ENCODE measurements around the gene NGEF.

DNA sequence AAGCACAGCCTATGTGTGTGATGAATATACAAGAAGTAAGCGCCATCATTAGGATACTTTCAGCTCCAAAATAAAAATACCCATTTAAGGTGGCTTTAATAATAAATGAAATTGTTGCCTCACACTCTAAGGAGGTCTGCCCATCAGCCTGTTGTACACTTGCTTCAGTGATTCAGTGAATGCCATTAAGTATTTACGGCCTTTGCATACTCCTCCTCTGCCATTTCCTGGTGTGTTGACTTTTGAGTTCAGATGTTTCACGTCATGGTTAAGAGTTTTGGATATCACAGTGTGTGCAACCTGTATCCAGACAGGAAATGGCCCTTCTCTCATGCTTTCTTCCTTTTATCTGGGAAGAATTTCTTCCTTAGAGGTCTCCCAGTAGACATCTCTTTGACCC lies 181.6 kb downstream of the NGEF start:
- TF ChIP-seq, protein P1, sequence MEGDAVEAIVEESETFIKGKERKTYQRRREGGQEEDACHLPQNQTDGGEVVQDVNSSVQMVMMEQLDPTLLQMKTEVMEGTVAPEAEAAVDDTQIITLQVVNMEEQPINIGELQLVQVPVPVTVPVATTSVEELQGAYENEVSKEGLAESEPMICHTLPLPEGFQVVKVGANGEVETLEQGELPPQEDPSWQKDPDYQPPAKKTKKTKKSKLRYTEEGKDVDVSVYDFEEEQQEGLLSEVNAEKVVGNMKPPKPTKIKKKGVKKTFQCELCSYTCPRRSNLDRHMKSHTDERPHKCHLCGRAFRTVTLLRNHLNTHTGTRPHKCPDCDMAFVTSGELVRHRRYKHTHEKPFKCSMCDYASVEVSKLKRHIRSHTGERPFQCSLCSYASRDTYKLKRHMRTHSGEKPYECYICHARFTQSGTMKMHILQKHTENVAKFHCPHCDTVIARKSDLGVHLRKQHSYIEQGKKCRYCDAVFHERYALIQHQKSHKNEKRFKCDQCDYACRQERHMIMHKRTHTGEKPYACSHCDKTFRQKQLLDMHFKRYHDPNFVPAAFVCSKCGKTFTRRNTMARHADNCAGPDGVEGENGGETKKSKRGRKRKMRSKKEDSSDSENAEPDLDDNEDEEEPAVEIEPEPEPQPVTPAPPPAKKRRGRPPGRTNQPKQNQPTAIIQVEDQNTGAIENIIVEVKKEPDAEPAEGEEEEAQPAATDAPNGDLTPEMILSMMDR (IDR thresholded peaks at IDR 0.05; ENCODE audit: low read depth, low read length, missing input control) = no peak
- TF ChIP-seq, protein P2, sequence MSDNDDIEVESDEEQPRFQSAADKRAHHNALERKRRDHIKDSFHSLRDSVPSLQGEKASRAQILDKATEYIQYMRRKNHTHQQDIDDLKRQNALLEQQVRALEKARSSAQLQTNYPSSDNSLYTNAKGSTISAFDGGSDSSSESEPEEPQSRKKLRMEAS (IDR thresholded peaks at IDR 0.05) = no peak
- TF ChIP-seq RAD21 (IDR thresholded peaks at IDR 0.05) (no peak), NR2F2 (IDR thresholded peaks at IDR 0.05) (no peak)
